PC-9 (cell line): ENCODE results near the gene BMERB1.

Experiments
- CTCF ChIP-seq: fragments of 200-600 bp; sonication (generic); conservative IDR thresholded peaks from 2 replicates; pipeline ENCODE4 v1.6.1; 2017; ENCODE audit warnings: mixed run types, antibody characterized with exemption, mild to moderate bottlenecking, moderate library complexity
- EZH2 ChIP-seq: fragments of 200-600 bp; sonication (generic); IDR thresholded peaks from 2 replicates; pipeline ENCODE4 v1.8.0; 2017; ENCODE audit warnings: antibody characterized with exemption, low read depth

DNA sequence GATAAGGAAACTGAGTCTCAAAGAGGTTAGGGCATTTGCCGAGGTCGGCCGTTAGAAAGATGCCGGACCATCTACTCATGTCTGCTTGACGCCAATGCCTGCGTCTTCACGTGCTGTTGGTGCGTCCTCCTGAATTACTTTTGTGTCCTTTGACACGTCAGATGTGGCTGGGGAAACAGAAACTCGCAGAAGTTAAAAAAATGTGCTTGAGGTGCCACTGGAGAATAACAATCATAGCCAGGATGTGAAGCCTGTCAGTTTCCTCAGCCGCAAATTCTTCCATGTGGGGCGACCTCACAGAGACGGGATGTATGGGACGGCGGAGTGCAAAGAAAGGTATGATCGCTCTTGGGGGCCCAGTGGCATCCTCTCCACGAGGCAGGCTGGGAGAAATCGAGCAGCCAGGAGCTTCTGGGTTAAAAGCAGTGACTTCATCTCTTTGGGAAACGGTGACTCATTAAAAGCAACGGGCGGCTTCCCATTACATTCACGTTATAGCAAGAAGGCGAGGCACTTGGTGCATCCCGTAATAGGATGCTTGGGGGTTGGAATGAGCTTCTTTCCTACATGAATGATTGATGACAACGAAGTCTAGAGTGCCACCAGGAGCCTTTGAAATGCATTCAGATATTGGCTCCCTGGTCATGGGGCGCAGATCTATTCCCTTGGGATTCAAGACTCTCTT lies 67.8 kb downstream of the BMERB1 start:
- no peak for TF ChIP-seq CTCF
- TF ChIP-seq EZH2: no peak
